ENCODE results near the gene DCC.

Gene DCC

GRCh38 chr18:53521068-53521467 is 1181.1 kb downstream of the DCC start:
- no peaks in the 10 kb centered on the region for H3K36me3 ChIP-seq (ENCODE audit: control insufficient read depth, insufficient read depth, low read length)
- H3K27ac ChIP-seq (ENCODE audit: insufficient read depth, low read length, poor library complexity, severe bottlenecking), result no peak overlapping the region
- no peaks in the 10 kb centered on the region for H3K4me1 ChIP-seq (ENCODE audit: control insufficient read depth, insufficient read depth, low read length, poor library complexity, severe bottlenecking)
- DNase-seq, result no peak
- H3K4me3 ChIP-seq (ENCODE audit: insufficient read depth, low read depth, low read length, poor library complexity, severe bottlenecking), result no peak overlapping the region
- H3K27me3 ChIP-seq (replicated peaks; ENCODE audit: control insufficient read depth, insufficient read depth, low read length, poor library complexity, severe bottlenecking), result no peaks in the 10 kb centered on the region
- no peaks in the 10 kb centered on the region for H3K9me3 ChIP-seq (ENCODE audit: control insufficient read depth, low read length)

- Histone ChIP-seq H3K9me3 (ENCODE audit: control insufficient read depth, low read length) (no peaks in the 10 kb centered on the region), H3K36me3 (ENCODE audit: control insufficient read depth, insufficient read depth, low read length) (no peaks in the 10 kb centered on the region), H3K27ac (ENCODE audit: insufficient read depth, low read length, poor library complexity, severe bottlenecking) (no peak overlapping the region), H3K4me1 (ENCODE audit: control insufficient read depth, insufficient read depth, low read length, poor library complexity, severe bottlenecking) (no peaks in the 10 kb centered on the region), H3K4me3 (ENCODE audit: insufficient read depth, low read depth, low read length, poor library complexity, severe bottlenecking) (no peak overlapping the region), H3K27me3 (replicated peaks; ENCODE audit: control insufficient read depth, insufficient read depth, low read length, poor library complexity, severe bottlenecking) (no peaks in the 10 kb centered on the region)
- no peak for DNase-seq
Measured at GRCh38 chr18:53526101-53526870, 1186.3 kb downstream of the DCC start.

- H3K4me3 ChIP-seq (ENCODE audit: insufficient read depth, low read depth, low read length, poor library complexity, severe bottlenecking), result no peak overlapping the region
- no peak for DNase-seq
- H3K36me3 ChIP-seq (ENCODE audit: control insufficient read depth, insufficient read depth, low read length), result no peaks in the 10 kb centered on the region
Measured at GRCh38 chr18:53527365-53527764, 1187.4 kb downstream of the DCC start.

GRCh38 chr18:53531187-53531586 is 1191.2 kb downstream of the DCC start:
- no peak for DNase-seq

More at GRCh38 chr18:53527365-53527764, 1187.4 kb downstream of the DCC start:
- Histone ChIP-seq H3K27ac (ENCODE audit: insufficient read depth, low read length, poor library complexity, severe bottlenecking) (no peak overlapping the region), H3K27me3 (replicated peaks; ENCODE audit: control insufficient read depth, insufficient read depth, low read length, poor library complexity, severe bottlenecking) (no peaks in the 10 kb centered on the region), H3K9me3 (ENCODE audit: control insufficient read depth, low read length) (no peaks in the 10 kb centered on the region), H3K4me1 (ENCODE audit: control insufficient read depth, insufficient read depth, low read length, poor library complexity, severe bottlenecking) (no peaks in the 10 kb centered on the region)

GRCh38 chr18:53531896-53532295 is 1191.9 kb downstream of the DCC start:
- Histone ChIP-seq H3K27me3 (replicated peaks; ENCODE audit: control insufficient read depth, insufficient read depth, low read length, poor library complexity, severe bottlenecking) (no peaks in the 10 kb centered on the region), H3K27ac (ENCODE audit: insufficient read depth, low read length, poor library complexity, severe bottlenecking) (no peak overlapping the region), H3K4me3 (ENCODE audit: insufficient read depth, low read depth, low read length, poor library complexity, severe bottlenecking) (no peak overlapping the region), H3K4me1 (ENCODE audit: control insufficient read depth, insufficient read depth, low read length, poor library complexity, severe bottlenecking) (no peaks in the 10 kb centered on the region), H3K9me3 (ENCODE audit: control insufficient read depth, low read length) (no peaks in the 10 kb centered on the region), H3K36me3 (ENCODE audit: control insufficient read depth, insufficient read depth, low read length) (no peaks in the 10 kb centered on the region)
- DNase-seq, result no peak

More at GRCh38 chr18:53531187-53531586, 1191.2 kb downstream of the DCC start:
- H3K27ac ChIP-seq (ENCODE audit: insufficient read depth, low read length, poor library complexity, severe bottlenecking), result no peak overlapping the region
- no peaks in the 10 kb centered on the region for H3K9me3 ChIP-seq (ENCODE audit: control insufficient read depth, low read length)
- H3K4me3 ChIP-seq (ENCODE audit: insufficient read depth, low read depth, low read length, poor library complexity, severe bottlenecking), result no peak overlapping the region
- no peaks in the 10 kb centered on the region for H3K4me1 ChIP-seq (ENCODE audit: control insufficient read depth, insufficient read depth, low read length, poor library complexity, severe bottlenecking)
- H3K27me3 ChIP-seq (replicated peaks; ENCODE audit: control insufficient read depth, insufficient read depth, low read length, poor library complexity, severe bottlenecking), result no peaks in the 10 kb centered on the region
- no peaks in the 10 kb centered on the region for H3K36me3 ChIP-seq (ENCODE audit: control insufficient read depth, insufficient read depth, low read length)

- Histone ChIP-seq H3K36me3 (ENCODE audit: control insufficient read depth, insufficient read depth, low read length) (no peaks in the 10 kb centered on the region), H3K27ac (ENCODE audit: insufficient read depth, low read length, poor library complexity, severe bottlenecking) (no peak overlapping the region), H3K4me1 (ENCODE audit: control insufficient read depth, insufficient read depth, low read length, poor library complexity, severe bottlenecking) (no peaks in the 10 kb centered on the region), H3K9me3 (ENCODE audit: control insufficient read depth, low read length) (no peaks in the 10 kb centered on the region), H3K27me3 (replicated peaks; ENCODE audit: control insufficient read depth, insufficient read depth, low read length, poor library complexity, severe bottlenecking) (no peaks in the 10 kb centered on the region), H3K4me3 (ENCODE audit: insufficient read depth, low read depth, low read length, poor library complexity, severe bottlenecking) (no peak overlapping the region)
- no peak for DNase-seq
Measured at GRCh38 chr18:53534203-53534602, 1194.2 kb downstream of the DCC start.

GRCh38 chr18:53534695-53535094 is 1194.7 kb downstream of the DCC start:
- Histone ChIP-seq H3K27me3 (replicated peaks; ENCODE audit: control insufficient read depth, insufficient read depth, low read length, poor library complexity, severe bottlenecking) (no peaks in the 10 kb centered on the region), H3K4me1 (ENCODE audit: control insufficient read depth, insufficient read depth, low read length, poor library complexity, severe bottlenecking) (no peaks in the 10 kb centered on the region), H3K9me3 (ENCODE audit: control insufficient read depth, low read length) (no peaks in the 10 kb centered on the region), H3K27ac (ENCODE audit: insufficient read depth, low read length, poor library complexity, severe bottlenecking) (no peak overlapping the region), H3K36me3 (ENCODE audit: control insufficient read depth, insufficient read depth, low read length) (no peaks in the 10 kb centered on the region), H3K4me3 (ENCODE audit: insufficient read depth, low read depth, low read length, poor library complexity, severe bottlenecking) (no peak overlapping the region)
- DNase-seq, result no peak

GRCh38 chr18:53536908-53537307 is 1196.9 kb downstream of the DCC start:
- no peaks in the 10 kb centered on the region for H3K9me3 ChIP-seq (ENCODE audit: control insufficient read depth, low read length)
- DNase-seq, result no peak
- no peak overlapping the region for H3K4me3 ChIP-seq (ENCODE audit: insufficient read depth, low read depth, low read length, poor library complexity, severe bottlenecking)
- H3K27me3 ChIP-seq (replicated peaks; ENCODE audit: control insufficient read depth, insufficient read depth, low read length, poor library complexity, severe bottlenecking), result no peaks in the 10 kb centered on the region
- no peaks in the 10 kb centered on the region for H3K36me3 ChIP-seq (ENCODE audit: control insufficient read depth, insufficient read depth, low read length)
- no peak overlapping the region for H3K27ac ChIP-seq (ENCODE audit: insufficient read depth, low read length, poor library complexity, severe bottlenecking)
- H3K4me1 ChIP-seq (ENCODE audit: control insufficient read depth, insufficient read depth, low read length, poor library complexity, severe bottlenecking), result no peaks in the 10 kb centered on the region

- Histone ChIP-seq H3K27me3 (replicated peaks; ENCODE audit: control insufficient read depth, insufficient read depth, low read length, poor library complexity, severe bottlenecking) (no peaks in the 10 kb centered on the region), H3K36me3 (ENCODE audit: control insufficient read depth, insufficient read depth, low read length) (no peaks in the 10 kb centered on the region), H3K27ac (ENCODE audit: insufficient read depth, low read length, poor library complexity, severe bottlenecking) (no peak overlapping the region), H3K4me1 (ENCODE audit: control insufficient read depth, insufficient read depth, low read length, poor library complexity, severe bottlenecking) (no peaks in the 10 kb centered on the region), H3K9me3 (ENCODE audit: control insufficient read depth, low read length) (no peaks in the 10 kb centered on the region), H3K4me3 (ENCODE audit: insufficient read depth, low read depth, low read length, poor library complexity, severe bottlenecking) (no peak overlapping the region)
- DNase-seq, result no peak
Measured at GRCh38 chr18:53541924-53542323, 1201.9 kb downstream of the DCC start.

- H3K4me1 ChIP-seq (ENCODE audit: control insufficient read depth, insufficient read depth, low read length, poor library complexity, severe bottlenecking), result no peaks in the 10 kb centered on the region
- DNase-seq, result no peak
- H3K27ac ChIP-seq (ENCODE audit: insufficient read depth, low read length, poor library complexity, severe bottlenecking), result no peak overlapping the region
- no peak overlapping the region for H3K4me3 ChIP-seq (ENCODE audit: insufficient read depth, low read depth, low read length, poor library complexity, severe bottlenecking)
- no peaks in the 10 kb centered on the region for H3K9me3 ChIP-seq (ENCODE audit: control insufficient read depth, low read length)
- no peaks in the 10 kb centered on the region for H3K36me3 ChIP-seq (ENCODE audit: control insufficient read depth, insufficient read depth, low read length)
- H3K27me3 ChIP-seq (replicated peaks; ENCODE audit: control insufficient read depth, insufficient read depth, low read length, poor library complexity, severe bottlenecking), result no peaks in the 10 kb centered on the region
Measured at GRCh38 chr18:53543711-53544110, 1203.7 kb downstream of the DCC start.
